Ovary (tissue), 9 donors: ENCODE measurements around the gene SZT2. TPM values are rescaled to one million over a fixed set of nuclear protein-coding genes. Genes with fewer than 3 reads are reported as not detected.

Experiments used
- DNase-seq, 5 donors: peaks; one replicate each; pipeline ENCODE4 v3.0.0-alpha.2; 2019 to 2020
- H3K27ac ChIP-seq, 2 donors: fragments of 200-600 bp; one replicate each; pipeline versions ENCODE4 v1.5.1 to v1.8.0; 2019 to 2022
- H3K27me3 ChIP-seq: fragments of 200-600 bp; one replicate; pipeline ENCODE4 v1.8.0; 2022
- H3K36me3 ChIP-seq: fragments of 200-600 bp; sonication (generic); one replicate; pipeline ENCODE4 v1.5.1; 2019
- H3K4me1 ChIP-seq: one replicate; pipeline ENCODE4 v1.8.1; 2013; ENCODE audit warnings: mild to moderate bottlenecking, moderate library complexity; ENCODE audit not compliant: insufficient read depth
- H3K4me3 ChIP-seq: fragments of 200-600 bp; sonication (generic); one replicate; pipeline ENCODE4 v1.5.1; 2017
- H3K9me3 ChIP-seq, 2 donors: fragments of 200-600 bp in 1 of 2; sonication (generic) in 1 of 2; one replicate each; pipeline versions ENCODE4 v1.5.1 to v1.8.1; 2013 to 2019; ENCODE audit warnings: mild to moderate bottlenecking in 1 of 2, moderate library complexity in 1 of 2
- CTCF ChIP-seq, 3 donors: fragments of 450-650 bp in 2 of 3; fragments of 200-600 bp in 1 of 3; IDR thresholded peaks; one replicate each; pipeline versions ENCODE4 v1.5.1 to v1.8.0; 2016 to 2022; ENCODE audit warnings: antibody characterized with exemption in 3 of 3, mild to moderate bottlenecking in 1 of 3
- EP300 ChIP-seq: sonication (generic); formaldehyde crosslinking; IDR thresholded peaks from one replicate; pipeline ENCODE4 v1.6.1; 2017; ENCODE audit warnings: antibody characterized with exemption
- POLR2A ChIP-seq: fragments of 450-650 bp; IDR thresholded peaks from one replicate; pipeline ENCODE4 v1.6.1; 2017; ENCODE audit warnings: antibody characterized with exemption, mild to moderate bottlenecking, moderate library complexity
- WGBS, 3 donors: extraction: QIAGEN DNeasy Blood & Tissue Kit in 1 of 3; methylation state at CpG; one replicate each; pipeline versions ENCODE4 v1.1.5 to v1.1.7; 2013 to 2017; 5-methylcytosine and 5-hydroxymethylcytosine counted together
- intact Hi-C, 4 donors: fragments of 100-400 bp; cut with DNase I; formaldehyde crosslinking; loops; one replicate each; pipeline versions ENCODE4 v1.11.0 to v1.15.1; 2022 to 2023
- polyA plus RNA-seq, 2 donors: library from polyadenylated mRNA; stranded (reverse); fragments of 200-250 nt in 1 of 2; fragments of 350-450 nt in 1 of 2; fragmentation: Illumina TruSeq in 1 of 2; extraction: RNeasy Lipid Tissue Mini Kit (QIAGEN cat#74804) in 1 of 2; gene quantifications; one replicate each; pipeline ENCODE4 v1.2.3, GENCODE V29; 2013 to 2014
- total RNA-seq, 7 donors: library from RNA; depleted of rRNA in 2 of 7; stranded (reverse); fragments of >200 nt in 2 of 7; fragmentation: NEBNext Ultra II Directional in 3 of 7; extraction: Animal tissue kit (Norgen Biotek cat#: 25700) in 3 of 7; gene quantifications; one replicate each; pipeline versions ENCODE4 v1.1.0 to v1.2.4, GENCODE V29; 2016 to 2023
- donor health status: DM: no; HTN: no; CAD: no; lungs with moderate emphysema.
- donor health status: DM: no; HTN: no; CAD: no.
- donor health status: Bipolar disorder and iron deficiency.
- donor health status: DM: yes; HTN: yes; CAD: no.
- donor health status: DM: no; HTN: no; CAD: no.
- donor health status: DM: yes; HTN: yes; CAD: no.

The SZT2 gene
- total and polyA plus RNA-seq, 9 donors, result 16.8 to 89.3 (median 49.8) TPM

- no peaks in the 10 kb centered on the region for H3K9me3 ChIP-seq
- H3K27ac ChIP-seq, result no peak overlapping the region
- no peak for DNase-seq
- no peak overlapping the region for H3K4me3 ChIP-seq
- 92 to 95% (median 92%) methylated on average over 1 of the region's 1 CpG for WGBS, 3 donors
- H3K27me3 ChIP-seq, result no peaks in the 10 kb centered on the region
- no peaks in the 10 kb centered on the region for H3K36me3 ChIP-seq
- peaks cover 2% of the 10 kb centered on the region for H3K4me1 ChIP-seq
- intact Hi-C loops, result no loop called here
- TF ChIP-seq EP300, result no peak
- no peak for TF ChIP-seq POLR2A
- no peak for TF ChIP-seq CTCF (IDR thresholded peaks at IDR 0.05)
These were observed 11.9 kb upstream of the SZT2 start for GRCh38 chr1:43377831-43378230.

- TF ChIP-seq EP300 (no peak), POLR2A (no peak), CTCF (IDR thresholded peaks at IDR 0.05) (no peak)
- H3K9me3 ChIP-seq, result no peaks in the 10 kb centered on the region
- no peak overlapping the region for H3K27ac ChIP-seq
- intact Hi-C loops, result no loop called here
- H3K36me3 ChIP-seq, result no peaks in the 10 kb centered on the region
- H3K4me3 ChIP-seq, result no peak overlapping the region
- H3K4me1 ChIP-seq, result peaks cover 2% of the 10 kb centered on the region
- 85 to 95% (median 93%) methylated on average over 1 of the region's 1 CpG for WGBS, 3 donors
- H3K27me3 ChIP-seq, result no peaks in the 10 kb centered on the region
- no peak for DNase-seq
These were observed 10.2 kb upstream of the SZT2 start for GRCh38 chr1:43379476-43379875.

GRCh38 chr1:43381612-43382011 is 8.1 kb upstream of the SZT2 start:
- WGBS, 3 donors, result 73 to 80% (median 78%) methylated on average over 3 of the region's 3 CpGs
- Histone ChIP-seq H3K36me3 (no peaks in the 10 kb centered on the region), H3K27ac (no peak overlapping the region), H3K9me3 (no peaks in the 10 kb centered on the region), H3K4me3 (no peak overlapping the region), H3K27me3 (no peaks in the 10 kb centered on the region), H3K4me1 (peaks cover 2% of the 10 kb centered on the region)
- TF ChIP-seq POLR2A, result no peak
- no peak for TF ChIP-seq CTCF (IDR thresholded peaks at IDR 0.05)
- no peak for TF ChIP-seq EP300
- intact Hi-C loops, result no loop called here
- DNase-seq, result no peak

- Histone ChIP-seq H3K9me3 (no peaks in the 10 kb centered on the region), H3K4me3 (no peak overlapping the region), H3K27ac (no peak overlapping the region), H3K36me3 (no peaks in the 10 kb centered on the region), H3K4me1 (peaks cover 2% of the 10 kb centered on the region), H3K27me3 (no peaks in the 10 kb centered on the region)
- no peak for DNase-seq
- no peak for TF ChIP-seq CTCF (IDR thresholded peaks at IDR 0.05)
- TF ChIP-seq POLR2A, result no peak
- no peak for TF ChIP-seq EP300
- intact Hi-C loops, result no loop called here
- 33 to 38% (median 34%) methylated on average over 6 of the region's 6 CpGs for WGBS, 3 donors
These were observed 7.5 kb upstream of the SZT2 start for GRCh38 chr1:43382027-43382779.
